WTC11 (cell line): Measurements from ENCODE around the gene SAG. TPM values are rescaled to one million over a fixed set of nuclear protein-coding genes. Genes with fewer than 3 reads are reported as not detected.
A peak's percentile ranks its signal among the peaks of the same experiment; 100 is the strongest.

Experiments used
- ATAC-seq: fragments of 200-7000 bp; cut with Tn5 transposase; 2 replicates; pipeline ENCODE4 v1.10.0; 2021; ENCODE audit warnings: mild to moderate bottlenecking, moderate library complexity
- CTCF ChIA-PET: fragments of 300-600 bp; sonication (Branson Sonifier 250); formaldehyde crosslinking; loops from one replicate; lab custom pipeline; 2021; ENCODE audit warnings: antibody characterized with exemption; lab: Charles Lee
- POLR2A ChIA-PET: fragments of 350-600 bp; sonication (Branson Sonifier 250); formaldehyde crosslinking; loops from one replicate; lab custom pipeline; 2021; ENCODE audit warnings: antibody characterized with exemption; lab: Charles Lee
- DNase-seq: peaks from one replicate; pipeline ENCODE4 v3.0.0; 2021; ENCODE audit warnings: low spot score
- H3K27ac Mint-ChIP-seq: 2 replicates; pipeline ENCODE4 v1.8.0; 2021; ENCODE audit warnings: mixed read lengths
- H3K27me3 Mint-ChIP-seq: 2 replicates; pipeline ENCODE4 v1.8.0; 2021; ENCODE audit warnings: low read depth, mild to moderate bottlenecking, moderate library complexity, mixed read lengths
- H3K36me3 Mint-ChIP-seq: 2 replicates; pipeline ENCODE4 v1.8.0; 2021; ENCODE audit warnings: mixed read lengths
- H3K4me1 Mint-ChIP-seq: 2 replicates; pipeline ENCODE4 v1.8.0; 2022; ENCODE audit warnings: mixed read lengths
- H3K4me3 Mint-ChIP-seq: 2 replicates; pipeline ENCODE4 v1.8.0; 2021; ENCODE audit warnings: mild to moderate bottlenecking, moderate library complexity, mixed read lengths
- H3K9me3 Mint-ChIP-seq: 2 replicates; pipeline ENCODE4 v1.8.0; 2021; ENCODE audit warnings: mixed read lengths
- CBFB ChIP-seq: sonication (generic); formaldehyde crosslinking; IDR thresholded peaks from 2 replicates; pipeline ENCODE4 v1.8.1; 2022; ENCODE audit warnings: mild to moderate bottlenecking, low read depth, missing genetic modification reagents
- FOXK1 ChIP-seq: sonication (generic); formaldehyde crosslinking; IDR thresholded peaks from 2 replicates; pipeline ENCODE4 v1.8.0; 2022; ENCODE audit warnings: mild to moderate bottlenecking, moderate library complexity, missing genetic modification reagents
- GABPB1 ChIP-seq: sonication (generic); formaldehyde crosslinking; IDR thresholded peaks from 2 replicates; pipeline ENCODE4 v1.8.1; 2023; ENCODE audit warnings: mild to moderate bottlenecking, missing genetic modification reagents
- GTF2I ChIP-seq: fragments of 250-450 bp; sonication (Bioruptor Pico); conservative IDR thresholded peaks from 2 replicates; pipeline ENCODE4 v1.4.0; 2021; ENCODE audit warnings: mild to moderate bottlenecking
- IRF2 ChIP-seq: sonication (generic); formaldehyde crosslinking; IDR thresholded peaks from 2 replicates; pipeline ENCODE4 v1.8.0; 2022; ENCODE audit warnings: low read depth, missing genetic modification reagents, borderline replicate concordance
- JAZF1 ChIP-seq: fragments of 250-450 bp; sonication (Bioruptor Pico); IDR thresholded peaks from 2 replicates; pipeline ENCODE4 v1.9.0; 2021; ENCODE audit warnings: moderate library complexity, mild to moderate bottlenecking, inconsistent platforms
- NFE2L1 ChIP-seq: sonication (generic); formaldehyde crosslinking; IDR thresholded peaks from 2 replicates; pipeline ENCODE4 v1.8.1; 2023; ENCODE audit warnings: missing genetic modification reagents
- NR1H2 ChIP-seq: sonication (generic); formaldehyde crosslinking; IDR thresholded peaks from 2 replicates; pipeline ENCODE4 v1.9.0; 2021; ENCODE audit warnings: mild to moderate bottlenecking, moderate library complexity, missing genetic modification reagents
- NR2C2 ChIP-seq: sonication (generic); formaldehyde crosslinking; IDR thresholded peaks from 2 replicates; pipeline ENCODE4 v1.8.0; 2022; ENCODE audit warnings: mild to moderate bottlenecking, missing genetic modification reagents
- NR3C1 ChIP-seq: sonication (generic); formaldehyde crosslinking; conservative IDR thresholded peaks from 2 replicates; pipeline ENCODE4 v1.8.1; 2023; ENCODE audit warnings: low read depth, mild to moderate bottlenecking, missing genetic modification reagents
- OVOL2 ChIP-seq: fragments of 250-450 bp; sonication (Bioruptor Pico); IDR thresholded peaks from 2 replicates; pipeline ENCODE4 v1.9.0; 2021; ENCODE audit warnings: mild to moderate bottlenecking, borderline replicate concordance
- ZNF121 ChIP-seq: sonication (generic); formaldehyde crosslinking; IDR thresholded peaks from 2 replicates; pipeline ENCODE4 v1.8.0; 2023; ENCODE audit warnings: missing genetic modification reagents
- ZNF219 ChIP-seq: sonication (generic); formaldehyde crosslinking; IDR thresholded peaks from 2 replicates; pipeline ENCODE4 v1.8.0; 2023; ENCODE audit warnings: missing genetic modification reagents, mild to moderate bottlenecking, borderline replicate concordance
- ZNF263 ChIP-seq: sonication (generic); formaldehyde crosslinking; IDR thresholded peaks from 2 replicates; pipeline ENCODE4 v1.8.1; 2022; ENCODE audit warnings: low read depth, mild to moderate bottlenecking, moderate library complexity, missing genetic modification reagents
- total RNA-seq: library from RNA; stranded (reverse); gene quantifications from 3 replicates; pipeline ENCODE4 v1.2.3, GENCODE V29; 2021
- TF ChIP-seq, protein P1 (sequence below): sonication (generic); formaldehyde crosslinking; IDR thresholded peaks from 2 replicates; pipeline ENCODE4 v1.8.0; 2022; ENCODE audit warnings: mild to moderate bottlenecking, missing genetic modification reagents
- TF ChIP-seq, protein P2 (sequence below): sonication (generic); formaldehyde crosslinking; IDR thresholded peaks from 2 replicates; pipeline ENCODE4 v1.8.1; 2023; ENCODE audit warnings: mild to moderate bottlenecking, missing genetic modification reagents
- TF ChIP-seq, protein P3 (sequence below): fragments of 250-450 bp; sonication (Bioruptor Pico); conservative IDR thresholded peaks from 2 replicates; pipeline ENCODE4 v1.9.0; 2021; ENCODE audit warnings: mild to moderate bottlenecking
- TF ChIP-seq, protein P4 (sequence below): sonication (generic); formaldehyde crosslinking; IDR thresholded peaks from 2 replicates; pipeline ENCODE4 v1.8.1; 2023; ENCODE audit warnings: mild to moderate bottlenecking, missing genetic modification reagents
- TF ChIP-seq, protein P5 (sequence below): fragments of 250-450 bp; sonication (Bioruptor Pico); IDR thresholded peaks from 2 replicates; pipeline ENCODE4 v2.1.2; 2022; ENCODE audit warnings: mild to moderate bottlenecking, moderate library complexity
- TF ChIP-seq, protein P6 (sequence below): fragments of 250-450 bp; sonication (Bioruptor Pico); IDR thresholded peaks from 2 replicates; pipeline ENCODE4 v1.9.0; 2021; ENCODE audit warnings: moderate library complexity, mild to moderate bottlenecking, inconsistent platforms, borderline replicate concordance
- TF ChIP-seq, protein P7 (sequence below): sonication (generic); formaldehyde crosslinking; IDR thresholded peaks from 2 replicates; pipeline ENCODE4 v1.8.0; 2023; ENCODE audit warnings: mild to moderate bottlenecking, missing genetic modification reagents
- TF ChIP-seq, protein P8 (sequence below): fragments of 250-450 bp; sonication (Bioruptor Pico); IDR thresholded peaks from 2 replicates; pipeline ENCODE4 v1.9.0; 2021; ENCODE audit warnings: mild to moderate bottlenecking

Gene SAG
- total RNA-seq, 1 experiment from 2014 or later: not detected

DNA sequence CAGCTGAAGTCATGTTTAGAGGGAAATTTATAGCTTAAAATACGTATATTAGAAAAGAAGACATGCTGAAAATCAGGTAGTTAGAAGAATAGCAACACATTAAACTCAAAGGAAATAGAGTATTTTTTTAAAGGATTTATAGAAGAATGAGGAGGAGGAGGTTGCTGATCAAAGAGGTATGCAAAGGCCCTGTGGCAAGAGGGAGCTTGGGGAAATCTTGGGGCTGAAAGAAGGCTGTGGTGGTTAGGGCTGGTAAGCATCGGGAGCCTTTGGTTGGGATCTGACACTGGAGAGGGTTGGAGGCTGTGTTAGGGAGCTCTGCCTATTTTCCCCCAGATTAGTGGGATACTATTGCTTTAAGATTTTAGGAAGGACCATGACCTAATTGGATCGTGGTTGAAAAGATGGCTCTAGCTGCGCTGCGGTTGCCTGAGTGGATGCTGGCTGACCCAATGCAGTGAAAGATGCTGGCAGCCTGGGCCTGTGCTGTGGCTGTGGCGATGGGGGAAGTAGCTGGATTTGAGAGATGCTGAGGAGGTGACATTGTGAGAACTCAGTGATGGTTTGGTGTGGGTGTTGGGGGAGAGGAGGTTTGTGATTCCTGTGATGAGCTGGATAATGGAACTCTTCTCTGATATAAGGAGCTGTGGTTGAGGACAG lies 58.4 kb downstream of the SAG start (continued):
- TF ChIP-seq, protein P1, sequence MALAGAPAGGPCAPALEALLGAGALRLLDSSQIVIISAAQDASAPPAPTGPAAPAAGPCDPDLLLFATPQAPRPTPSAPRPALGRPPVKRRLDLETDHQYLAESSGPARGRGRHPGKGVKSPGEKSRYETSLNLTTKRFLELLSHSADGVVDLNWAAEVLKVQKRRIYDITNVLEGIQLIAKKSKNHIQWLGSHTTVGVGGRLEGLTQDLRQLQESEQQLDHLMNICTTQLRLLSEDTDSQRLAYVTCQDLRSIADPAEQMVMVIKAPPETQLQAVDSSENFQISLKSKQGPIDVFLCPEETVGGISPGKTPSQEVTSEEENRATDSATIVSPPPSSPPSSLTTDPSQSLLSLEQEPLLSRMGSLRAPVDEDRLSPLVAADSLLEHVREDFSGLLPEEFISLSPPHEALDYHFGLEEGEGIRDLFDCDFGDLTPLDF (CRISPR knock-in tag): no peak
- TF ChIP-seq NR3C1 (CRISPR knock-in tag): no peak
- TF ChIP-seq, protein P2, sequence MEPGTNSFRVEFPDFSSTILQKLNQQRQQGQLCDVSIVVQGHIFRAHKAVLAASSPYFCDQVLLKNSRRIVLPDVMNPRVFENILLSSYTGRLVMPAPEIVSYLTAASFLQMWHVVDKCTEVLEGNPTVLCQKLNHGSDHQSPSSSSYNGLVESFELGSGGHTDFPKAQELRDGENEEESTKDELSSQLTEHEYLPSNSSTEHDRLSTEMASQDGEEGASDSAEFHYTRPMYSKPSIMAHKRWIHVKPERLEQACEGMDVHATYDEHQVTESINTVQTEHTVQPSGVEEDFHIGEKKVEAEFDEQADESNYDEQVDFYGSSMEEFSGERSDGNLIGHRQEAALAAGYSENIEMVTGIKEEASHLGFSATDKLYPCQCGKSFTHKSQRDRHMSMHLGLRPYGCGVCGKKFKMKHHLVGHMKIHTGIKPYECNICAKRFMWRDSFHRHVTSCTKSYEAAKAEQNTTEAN: no peak

DNA sequence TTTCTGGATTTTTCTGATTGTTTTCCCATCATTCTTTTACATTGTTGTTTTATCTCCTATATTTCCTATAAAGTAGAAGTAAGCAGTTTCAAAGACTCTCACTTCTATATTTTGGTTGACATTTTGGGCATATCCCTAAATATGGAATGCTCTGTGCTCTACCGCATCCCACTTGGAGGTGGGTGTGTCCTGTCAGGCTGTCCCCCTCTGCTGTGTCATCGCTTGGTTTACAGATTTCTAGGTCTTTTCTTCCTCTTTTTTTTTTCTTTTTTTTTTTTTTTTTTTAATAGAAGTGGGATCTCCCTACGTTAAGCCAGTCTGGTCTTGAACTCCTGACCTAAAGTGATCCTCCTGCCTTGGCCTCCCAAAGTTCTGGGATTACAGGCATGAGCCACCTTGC lies 60.0 kb downstream of the SAG start:
- TF ChIP-seq IRF2: no peak
- no peak for TF ChIP-seq ZNF121 (CRISPR knock-in tag)
- no peak for TF ChIP-seq FOXK1 (CRISPR knock-in tag)
- no peak for TF ChIP-seq CBFB
- TF ChIP-seq, protein P3, sequence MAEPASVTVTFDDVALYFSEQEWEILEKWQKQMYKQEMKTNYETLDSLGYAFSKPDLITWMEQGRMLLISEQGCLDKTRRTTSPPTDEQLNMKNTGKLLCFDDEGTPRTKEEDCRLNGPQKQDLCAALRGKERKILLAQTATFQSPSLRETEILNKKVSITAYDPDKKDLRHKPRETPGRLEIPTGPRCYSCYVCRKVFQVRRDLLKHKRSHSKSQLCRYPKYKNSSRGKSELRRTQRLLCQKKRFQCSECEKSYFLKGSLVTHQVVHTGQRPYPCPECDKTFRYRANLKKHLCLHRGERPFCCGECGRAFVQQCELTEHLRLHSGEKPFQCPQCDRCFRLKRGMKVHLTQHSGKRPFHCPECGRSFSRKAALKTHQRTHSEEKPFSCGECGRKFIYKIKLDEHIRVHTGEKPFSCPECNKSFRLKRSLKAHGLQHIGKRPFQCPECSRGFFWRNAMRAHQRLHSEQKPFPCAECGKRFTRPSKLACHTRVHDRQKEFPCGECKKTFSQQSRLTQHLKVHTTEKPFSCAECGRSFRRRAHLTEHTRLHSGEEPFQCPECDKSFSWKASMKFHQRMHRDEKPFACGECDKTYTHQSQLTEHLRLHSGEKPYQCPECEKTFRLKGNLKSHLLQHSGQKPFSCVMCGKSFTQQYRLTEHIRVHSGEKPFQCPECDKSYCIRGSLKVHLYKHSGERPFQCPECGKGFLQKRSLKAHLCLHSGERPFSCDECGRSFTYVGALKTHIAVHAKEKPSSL (CRISPR knock-in tag): no peak
- TF ChIP-seq, protein P4, sequence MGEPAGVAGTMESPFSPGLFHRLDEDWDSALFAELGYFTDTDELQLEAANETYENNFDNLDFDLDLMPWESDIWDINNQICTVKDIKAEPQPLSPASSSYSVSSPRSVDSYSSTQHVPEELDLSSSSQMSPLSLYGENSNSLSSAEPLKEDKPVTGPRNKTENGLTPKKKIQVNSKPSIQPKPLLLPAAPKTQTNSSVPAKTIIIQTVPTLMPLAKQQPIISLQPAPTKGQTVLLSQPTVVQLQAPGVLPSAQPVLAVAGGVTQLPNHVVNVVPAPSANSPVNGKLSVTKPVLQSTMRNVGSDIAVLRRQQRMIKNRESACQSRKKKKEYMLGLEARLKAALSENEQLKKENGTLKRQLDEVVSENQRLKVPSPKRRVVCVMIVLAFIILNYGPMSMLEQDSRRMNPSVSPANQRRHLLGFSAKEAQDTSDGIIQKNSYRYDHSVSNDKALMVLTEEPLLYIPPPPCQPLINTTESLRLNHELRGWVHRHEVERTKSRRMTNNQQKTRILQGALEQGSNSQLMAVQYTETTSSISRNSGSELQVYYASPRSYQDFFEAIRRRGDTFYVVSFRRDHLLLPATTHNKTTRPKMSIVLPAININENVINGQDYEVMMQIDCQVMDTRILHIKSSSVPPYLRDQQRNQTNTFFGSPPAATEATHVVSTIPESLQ: no peak
- TF ChIP-seq, protein P5, sequence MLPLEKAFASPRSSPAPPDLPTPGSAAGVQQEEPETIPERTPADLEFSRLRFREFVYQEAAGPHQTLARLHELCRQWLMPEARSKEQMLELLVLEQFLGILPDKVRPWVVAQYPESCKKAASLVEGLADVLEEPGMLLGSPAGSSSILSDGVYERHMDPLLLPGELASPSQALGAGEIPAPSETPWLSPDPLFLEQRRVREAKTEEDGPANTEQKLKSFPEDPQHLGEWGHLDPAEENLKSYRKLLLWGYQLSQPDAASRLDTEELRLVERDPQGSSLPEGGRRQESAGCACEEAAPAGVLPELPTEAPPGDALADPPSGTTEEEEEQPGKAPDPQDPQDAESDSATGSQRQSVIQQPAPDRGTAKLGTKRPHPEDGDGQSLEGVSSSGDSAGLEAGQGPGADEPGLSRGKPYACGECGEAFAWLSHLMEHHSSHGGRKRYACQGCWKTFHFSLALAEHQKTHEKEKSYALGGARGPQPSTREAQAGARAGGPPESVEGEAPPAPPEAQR (CRISPR knock-in tag): no peak
- TF ChIP-seq NR2C2: no peak
- TF ChIP-seq, protein P6, sequence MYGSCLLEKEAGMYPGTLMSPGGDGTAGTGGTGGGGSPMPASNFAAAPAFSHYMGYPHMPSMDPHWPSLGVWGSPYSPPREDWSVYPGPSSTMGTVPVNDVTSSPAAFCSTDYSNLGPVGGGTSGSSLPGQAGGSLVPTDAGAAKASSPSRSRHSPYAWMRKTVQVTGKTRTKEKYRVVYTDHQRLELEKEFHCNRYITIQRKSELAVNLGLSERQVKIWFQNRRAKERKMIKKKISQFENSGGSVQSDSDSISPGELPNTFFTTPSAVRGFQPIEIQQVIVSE: no peak
- no peak for TF ChIP-seq ZNF219
- no peak for TF ChIP-seq NR1H2 (CRISPR knock-in tag)
- no peaks in the 10 kb centered on the region; the same call in 1 of the 2 replicates for H3K27me3 Mint-ChIP-seq
- ATAC-seq: no peak
- peaks cover 4% of the 10 kb centered on the region; the same call in 1 of the 2 replicates for H3K36me3 Mint-ChIP-seq
- DNase-seq: no peak
- peaks cover 20% of the 10 kb centered on the region for H3K4me1 Mint-ChIP-seq
- POLR2A ChIA-PET: no interaction called here
- CTCF ChIA-PET: interaction anchor here (1.3 kb wide), 1 partner anchor 14 kb away, joined by 3 read pairs; no protein-coding TSS in a partner anchor
- H3K27ac Mint-ChIP-seq: no peak overlapping the region
- no peaks in the 10 kb centered on the region for H3K9me3 Mint-ChIP-seq
- H3K4me3 Mint-ChIP-seq: no peak overlapping the region

DNA sequence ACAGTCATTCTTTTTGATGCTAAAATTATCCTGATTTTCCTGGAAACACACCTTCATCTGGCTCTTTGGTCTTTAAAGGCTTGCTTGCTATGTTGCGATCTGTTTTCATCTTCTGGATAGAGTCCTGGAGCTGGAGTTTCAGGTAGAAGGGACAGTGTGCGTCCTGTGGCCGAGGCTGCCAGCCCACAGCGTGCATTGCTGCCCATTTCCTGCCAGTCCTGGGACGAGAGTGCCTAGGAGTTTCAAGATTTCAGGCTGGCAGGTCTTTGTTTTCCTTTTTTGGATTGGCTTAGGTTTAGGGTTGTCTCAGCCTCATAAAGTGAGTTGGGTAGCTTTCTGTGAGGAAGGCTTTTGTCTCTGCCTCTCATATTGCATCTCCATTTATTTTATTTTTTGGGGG lies 61.1 kb downstream of the SAG start:
- Mint-ChIP-seq H3K27me3 (no peaks in the 10 kb centered on the region; the same call in 1 of the 2 replicates), H3K9me3 (no peaks in the 10 kb centered on the region), H3K27ac (peak overlapping the region; percentile 77; the same call in 1 of the 2 replicates), H3K4me1 (peaks cover 20% of the 10 kb centered on the region), H3K4me3 (no peak overlapping the region), H3K36me3 (peaks cover 2% of the 10 kb centered on the region; the same call in 1 of the 2 replicates)
- CTCF ChIA-PET: interaction anchor here (1.0 to 1.3 kb wide), 2 partner anchors 15 to 80 kb away, joined by 3 to 5 read pairs; no protein-coding TSS in a partner anchor
- ATAC-seq (no peak), DNase-seq (no peak)
- POLR2A ChIA-PET: no interaction called here
- TF ChIP-seq OVOL2 (CRISPR knock-in tag) (no peak), ZNF263 (CRISPR knock-in tag) (no peak), GTF2I (no peak), JAZF1 (CRISPR knock-in tag) (no peak), NFE2L1 (CRISPR knock-in tag) (no peak), GABPB1 (CRISPR knock-in tag) (no peak)
- TF ChIP-seq, protein P7, sequence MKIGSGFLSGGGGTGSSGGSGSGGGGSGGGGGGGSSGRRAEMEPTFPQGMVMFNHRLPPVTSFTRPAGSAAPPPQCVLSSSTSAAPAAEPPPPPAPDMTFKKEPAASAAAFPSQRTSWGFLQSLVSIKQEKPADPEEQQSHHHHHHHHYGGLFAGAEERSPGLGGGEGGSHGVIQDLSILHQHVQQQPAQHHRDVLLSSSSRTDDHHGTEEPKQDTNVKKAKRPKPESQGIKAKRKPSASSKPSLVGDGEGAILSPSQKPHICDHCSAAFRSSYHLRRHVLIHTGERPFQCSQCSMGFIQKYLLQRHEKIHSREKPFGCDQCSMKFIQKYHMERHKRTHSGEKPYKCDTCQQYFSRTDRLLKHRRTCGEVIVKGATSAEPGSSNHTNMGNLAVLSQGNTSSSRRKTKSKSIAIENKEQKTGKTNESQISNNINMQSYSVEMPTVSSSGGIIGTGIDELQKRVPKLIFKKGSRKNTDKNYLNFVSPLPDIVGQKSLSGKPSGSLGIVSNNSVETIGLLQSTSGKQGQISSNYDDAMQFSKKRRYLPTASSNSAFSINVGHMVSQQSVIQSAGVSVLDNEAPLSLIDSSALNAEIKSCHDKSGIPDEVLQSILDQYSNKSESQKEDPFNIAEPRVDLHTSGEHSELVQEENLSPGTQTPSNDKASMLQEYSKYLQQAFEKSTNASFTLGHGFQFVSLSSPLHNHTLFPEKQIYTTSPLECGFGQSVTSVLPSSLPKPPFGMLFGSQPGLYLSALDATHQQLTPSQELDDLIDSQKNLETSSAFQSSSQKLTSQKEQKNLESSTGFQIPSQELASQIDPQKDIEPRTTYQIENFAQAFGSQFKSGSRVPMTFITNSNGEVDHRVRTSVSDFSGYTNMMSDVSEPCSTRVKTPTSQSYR (CRISPR knock-in tag): no peak
- TF ChIP-seq, protein P8, sequence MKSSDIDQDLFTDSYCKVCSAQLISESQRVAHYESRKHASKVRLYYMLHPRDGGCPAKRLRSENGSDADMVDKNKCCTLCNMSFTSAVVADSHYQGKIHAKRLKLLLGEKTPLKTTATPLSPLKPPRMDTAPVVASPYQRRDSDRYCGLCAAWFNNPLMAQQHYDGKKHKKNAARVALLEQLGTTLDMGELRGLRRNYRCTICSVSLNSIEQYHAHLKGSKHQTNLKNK (CRISPR knock-in tag): no peak
